Measurements from ENCODE around the gene WIPF1.

- TF ChIP-seq, protein P1, sequence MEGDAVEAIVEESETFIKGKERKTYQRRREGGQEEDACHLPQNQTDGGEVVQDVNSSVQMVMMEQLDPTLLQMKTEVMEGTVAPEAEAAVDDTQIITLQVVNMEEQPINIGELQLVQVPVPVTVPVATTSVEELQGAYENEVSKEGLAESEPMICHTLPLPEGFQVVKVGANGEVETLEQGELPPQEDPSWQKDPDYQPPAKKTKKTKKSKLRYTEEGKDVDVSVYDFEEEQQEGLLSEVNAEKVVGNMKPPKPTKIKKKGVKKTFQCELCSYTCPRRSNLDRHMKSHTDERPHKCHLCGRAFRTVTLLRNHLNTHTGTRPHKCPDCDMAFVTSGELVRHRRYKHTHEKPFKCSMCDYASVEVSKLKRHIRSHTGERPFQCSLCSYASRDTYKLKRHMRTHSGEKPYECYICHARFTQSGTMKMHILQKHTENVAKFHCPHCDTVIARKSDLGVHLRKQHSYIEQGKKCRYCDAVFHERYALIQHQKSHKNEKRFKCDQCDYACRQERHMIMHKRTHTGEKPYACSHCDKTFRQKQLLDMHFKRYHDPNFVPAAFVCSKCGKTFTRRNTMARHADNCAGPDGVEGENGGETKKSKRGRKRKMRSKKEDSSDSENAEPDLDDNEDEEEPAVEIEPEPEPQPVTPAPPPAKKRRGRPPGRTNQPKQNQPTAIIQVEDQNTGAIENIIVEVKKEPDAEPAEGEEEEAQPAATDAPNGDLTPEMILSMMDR (IDR thresholded peaks at IDR 0.05) = no peak
- TF ChIP-seq POLR2A (IDR thresholded peaks at IDR 0.05) = no peak
Observed at GRCh38 chr2:174590346-174590745, 7.3 kb downstream of the WIPF1 start.
